HG02759 (cell line): ENCODE results near the gene DYNC1H1.

Source experiments
- ATAC-seq: cut with Tn5 transposase; IDR thresholded peaks from one replicate; pipeline ENCODE4 v1.9.1; 2021; ENCODE audit warnings: mild to moderate bottlenecking, moderate library complexity; ENCODE audit not compliant: unreplicated experiment

DYNC1H1 gene

DNA sequence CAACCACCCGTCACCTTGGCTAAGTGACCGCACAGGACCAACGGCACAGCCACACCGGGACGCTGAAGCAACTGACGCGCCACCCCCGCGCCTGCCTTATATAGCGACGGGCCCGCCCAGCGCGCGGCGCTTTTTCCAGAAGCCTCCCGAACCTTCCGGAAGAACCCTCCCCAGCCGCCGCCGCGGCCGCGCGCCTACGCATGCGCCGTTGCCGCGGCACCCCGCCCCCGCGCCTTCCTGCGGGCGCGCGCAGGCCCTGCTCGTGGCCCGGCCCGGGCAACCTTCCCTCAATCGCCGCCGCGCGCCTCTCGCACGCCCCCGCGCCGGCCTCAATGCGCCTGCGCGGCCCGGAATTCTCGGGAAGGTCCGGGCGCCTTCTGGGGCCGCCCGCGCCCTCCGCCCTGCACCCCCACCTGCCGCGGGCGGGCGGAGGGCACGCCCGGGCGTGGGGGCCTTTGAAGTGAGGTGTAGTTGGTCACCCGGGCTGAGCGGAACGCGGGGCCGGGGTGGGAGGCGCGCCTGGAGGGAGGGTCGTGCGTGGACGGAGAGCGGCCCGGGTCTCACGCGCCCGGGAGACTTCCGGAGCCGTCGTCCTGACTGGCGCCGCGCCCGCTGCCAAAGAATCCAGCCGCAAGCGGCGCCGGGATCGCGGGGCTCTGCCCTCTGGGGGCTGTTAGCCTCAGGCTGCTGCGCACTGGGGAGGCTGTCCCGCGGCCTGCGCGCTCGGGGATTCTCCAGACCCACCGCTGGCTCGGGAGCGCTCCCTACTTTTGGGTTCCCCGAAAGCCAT lies 122.8 kb downstream of the DYNC1H1 start, which contains the start of gene HSP90AA1:
Gene HSP90AA1 (minus strand): TSS at position 73 of the 790 bp plus-strand sequence. CDS start 666 bp downstream, outside the sequence.
- ATAC-seq: peak; percentile 80

DNA sequence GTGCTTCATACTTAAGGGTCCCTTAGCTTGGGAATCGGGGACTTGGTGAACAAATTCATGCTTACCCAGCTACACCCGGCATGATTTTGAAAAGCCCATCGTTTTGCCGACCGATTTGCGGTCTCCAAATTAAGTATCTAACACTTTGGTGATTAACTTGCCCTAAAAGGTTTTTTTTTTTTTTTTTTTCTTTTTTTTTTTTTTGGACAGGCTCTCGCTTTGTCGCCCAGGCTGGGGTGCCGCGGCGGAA lies 123.3 kb downstream of the DYNC1H1 start:
- no peak for ATAC-seq

DNA sequence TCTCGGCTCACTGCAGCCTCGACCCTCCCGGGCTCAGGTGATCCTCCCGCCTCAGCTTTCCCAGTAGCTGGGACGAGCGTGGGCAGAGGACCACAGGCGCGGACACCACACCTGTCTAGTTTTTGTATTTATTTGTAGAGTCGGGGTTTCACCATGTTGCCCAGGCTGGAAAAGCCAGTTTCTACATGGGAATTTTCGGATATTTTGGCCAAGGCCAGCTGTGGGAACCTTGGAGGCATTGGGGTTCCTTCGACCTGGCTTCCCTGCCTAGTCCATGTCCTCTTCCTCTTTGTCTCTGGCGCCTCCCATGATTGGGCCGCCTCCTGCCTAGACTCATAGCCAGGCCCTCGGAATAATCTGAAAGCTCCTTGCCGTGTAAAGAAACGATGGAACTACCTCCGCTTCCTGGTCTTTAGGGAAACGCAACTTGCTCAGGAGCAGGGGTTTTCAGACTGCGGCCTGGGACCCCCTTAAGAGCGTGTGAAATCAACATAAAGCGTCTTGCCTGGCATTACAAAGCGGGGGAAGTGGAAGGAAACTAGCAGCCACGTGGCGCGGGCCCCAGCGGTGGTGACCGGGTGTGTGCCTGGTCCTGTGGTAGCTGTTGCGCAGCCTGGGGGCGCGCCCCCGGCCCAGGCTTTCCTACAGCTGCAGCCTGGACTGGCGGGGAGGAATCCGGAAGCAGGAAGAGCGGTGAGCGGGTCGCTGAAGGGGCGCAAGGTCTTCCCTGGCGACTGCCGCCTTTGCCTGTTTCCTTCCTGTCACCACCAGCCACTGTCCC lies 123.8 kb downstream of the DYNC1H1 start:
- ATAC-seq: no peak

DNA sequence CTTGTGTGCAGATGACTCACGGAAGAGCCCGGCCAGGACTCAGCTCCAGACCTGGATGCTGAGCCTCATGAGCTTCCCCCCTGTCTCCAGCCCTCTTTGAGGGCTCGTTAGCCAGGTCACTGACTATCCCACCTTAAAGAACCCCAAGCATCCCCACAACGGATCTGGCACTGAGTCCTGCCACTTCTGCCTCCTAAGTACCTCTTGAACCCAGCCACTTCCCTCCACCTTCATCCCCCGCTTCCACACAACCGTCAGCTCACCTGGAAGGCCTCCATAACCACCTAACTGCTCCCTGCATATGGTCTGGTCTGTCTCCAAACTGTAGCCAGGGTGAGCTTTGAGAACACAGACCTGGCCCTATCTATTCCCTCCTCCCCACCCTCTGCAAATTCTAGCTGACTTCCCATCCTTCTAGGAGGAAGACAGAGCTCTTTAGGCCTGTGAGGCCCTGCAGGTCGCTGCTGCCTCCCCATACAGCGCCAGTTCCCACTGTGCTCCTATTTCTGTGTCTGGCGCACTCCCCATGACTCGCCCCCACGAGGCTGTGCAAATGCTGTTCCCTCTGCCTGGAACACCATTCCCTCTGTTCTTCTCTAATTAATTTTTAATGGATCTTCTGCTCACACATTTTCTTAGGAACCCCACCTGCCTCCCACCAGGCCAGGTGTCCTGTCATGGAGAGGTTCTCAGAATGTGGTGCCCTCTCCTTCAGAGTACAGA lies 125.4 kb downstream of the DYNC1H1 start:
- no peak for ATAC-seq

DNA sequence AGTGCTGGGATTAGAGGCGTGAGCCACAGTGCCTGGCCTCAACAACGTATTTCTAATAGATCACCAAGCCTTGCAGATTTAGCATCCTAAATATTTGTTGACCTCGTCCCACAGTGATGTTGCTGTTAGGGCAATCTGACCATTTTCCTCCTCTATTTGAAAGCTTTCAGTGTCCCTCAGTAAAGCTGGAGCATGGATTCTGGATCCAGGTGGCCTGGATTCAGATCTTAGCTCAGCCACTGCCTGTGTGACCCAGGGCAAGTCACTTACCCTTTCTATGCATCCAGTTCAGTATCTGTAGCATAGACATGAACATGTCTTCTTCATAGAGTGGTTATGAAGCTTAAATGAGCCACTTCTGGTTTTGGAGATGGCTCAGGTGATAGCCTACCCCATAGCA lies 126.3 kb downstream of the DYNC1H1 start:
- no peak for ATAC-seq

DNA sequence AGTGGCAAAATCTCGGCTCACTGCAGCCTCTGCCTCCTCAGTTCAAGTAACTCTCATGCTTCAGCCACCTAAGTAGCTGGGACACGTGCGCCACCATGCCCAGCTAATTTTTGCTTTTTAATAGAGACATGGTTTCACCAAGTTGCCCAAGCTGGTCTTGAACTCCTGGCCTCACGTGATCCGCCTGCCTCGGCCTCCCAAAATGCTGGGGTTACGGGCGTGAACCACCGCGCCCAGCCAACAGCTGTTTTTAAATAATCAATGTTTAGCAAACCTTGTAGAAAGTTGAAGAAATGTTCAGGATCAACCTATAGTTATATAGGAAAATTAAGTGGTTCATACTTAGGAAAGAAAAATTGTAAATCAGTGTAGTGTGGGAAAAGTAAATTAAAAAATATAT lies 128.4 kb downstream of the DYNC1H1 start:
- ATAC-seq: no peak

DNA sequence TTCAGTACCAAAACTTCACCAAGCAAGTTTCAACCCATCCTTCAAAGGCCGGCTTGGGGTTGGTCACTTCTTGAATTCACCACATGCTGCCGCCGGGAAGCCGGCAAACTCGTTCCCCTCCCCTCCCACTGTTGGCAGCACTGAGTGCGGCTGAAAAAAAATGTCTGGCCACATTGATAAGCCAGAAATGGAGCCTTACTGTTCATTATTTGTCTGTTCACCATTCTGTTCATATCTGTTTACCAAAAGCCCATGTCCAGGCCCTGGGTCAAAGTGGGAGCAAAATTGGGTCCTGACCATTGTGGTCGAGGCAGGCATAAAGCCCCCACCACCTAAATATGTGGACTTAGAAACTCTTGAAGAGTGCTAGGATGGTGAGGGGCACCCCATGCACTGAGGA lies 129.7 kb downstream of the DYNC1H1 start:
- no peak for ATAC-seq

DNA sequence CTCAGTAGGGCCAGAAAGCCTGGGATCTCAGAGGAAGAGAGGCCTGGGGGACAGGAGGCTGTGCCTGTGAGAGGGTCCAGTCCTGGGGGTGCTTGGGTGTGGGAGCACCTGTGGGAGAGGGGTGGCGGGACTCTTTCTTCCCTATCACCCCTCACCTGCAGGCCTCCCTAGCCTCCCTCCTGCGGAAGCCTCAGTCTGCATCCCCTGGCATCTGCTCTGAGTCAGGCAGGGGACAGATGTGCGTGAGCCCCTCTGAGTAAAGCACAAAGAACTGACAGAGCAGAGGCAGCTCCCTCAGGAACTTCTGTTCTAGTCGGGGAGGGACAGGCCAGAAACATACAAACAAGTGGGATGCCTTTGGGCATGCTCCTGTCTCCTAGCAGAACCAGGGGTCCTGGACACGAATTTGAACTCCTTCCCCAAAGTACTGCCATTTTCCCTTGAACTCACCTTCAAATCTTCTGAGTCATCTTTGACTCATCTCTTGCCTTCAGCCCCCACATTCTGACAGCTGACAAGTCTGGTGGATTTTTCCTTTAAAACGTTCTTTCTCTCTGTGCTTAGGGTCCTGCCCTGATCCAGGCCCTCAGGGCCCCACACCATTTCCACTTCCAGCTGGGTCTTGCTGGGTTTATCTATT lies 131.0 kb downstream of the DYNC1H1 start:
- no peak for ATAC-seq

DNA sequence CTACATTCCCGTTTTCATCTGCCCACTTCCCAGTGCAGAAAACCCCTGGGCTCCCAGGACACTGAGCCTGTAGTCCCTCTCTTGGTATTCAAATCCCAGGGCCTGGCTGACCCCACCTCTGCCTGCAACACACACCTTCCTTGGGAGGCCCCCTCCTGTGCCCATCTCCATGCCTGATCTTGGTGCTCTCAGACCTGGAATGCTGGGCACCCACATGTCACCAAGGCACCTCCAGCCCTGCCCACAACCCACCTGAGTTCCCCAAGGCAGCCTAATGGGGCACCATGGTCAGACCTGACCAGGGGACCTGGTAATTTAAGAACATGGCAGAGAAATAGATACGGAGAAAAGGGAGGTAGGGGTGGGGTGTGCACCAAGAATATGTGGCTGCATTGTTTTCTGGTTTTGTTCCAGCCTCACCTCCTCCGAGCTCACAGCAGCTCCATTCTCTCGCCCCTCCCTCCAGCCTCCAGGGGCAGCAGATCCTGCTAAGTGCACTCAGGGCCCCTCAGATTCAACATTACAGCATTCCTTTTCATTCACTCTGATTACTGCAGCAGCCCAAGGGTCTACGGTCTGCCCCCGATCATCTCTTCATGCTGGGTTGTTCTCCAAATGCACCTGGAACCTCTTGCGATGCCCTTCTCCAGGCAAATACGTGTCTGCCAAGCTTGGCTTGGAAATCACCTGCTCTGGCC lies 131.6 kb downstream of the DYNC1H1 start:
- ATAC-seq: no peak

DNA sequence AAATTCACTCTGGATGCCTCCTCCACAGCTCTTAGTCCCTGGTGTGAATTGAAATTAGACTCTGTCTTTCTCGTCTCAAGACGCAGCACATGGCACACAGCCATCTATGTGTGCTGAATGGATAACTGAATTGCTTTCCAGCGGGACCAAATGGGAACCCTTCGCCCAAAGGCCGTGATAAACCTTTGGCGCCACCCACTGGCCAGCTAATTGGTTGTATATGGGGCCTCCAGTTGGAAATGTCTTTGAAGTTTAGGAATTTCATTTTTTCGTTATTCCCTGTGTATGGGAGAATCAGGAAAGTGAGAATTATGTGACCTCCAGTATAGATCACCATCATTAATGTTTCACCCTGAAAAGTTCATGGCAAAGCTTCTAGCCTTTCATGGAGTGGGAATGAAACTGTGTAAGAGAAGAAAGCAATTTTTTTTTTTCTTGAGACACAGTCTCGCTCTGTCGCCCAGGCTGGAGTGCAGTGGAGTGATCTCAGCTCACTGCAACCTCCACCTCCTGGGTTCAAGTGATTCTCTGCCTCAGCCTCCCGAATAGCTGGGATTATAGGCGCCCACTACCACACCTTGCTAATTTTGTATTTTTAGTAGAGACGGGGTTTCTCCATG lies 132.3 kb downstream of the DYNC1H1 start:
- no peak for ATAC-seq

DNA sequence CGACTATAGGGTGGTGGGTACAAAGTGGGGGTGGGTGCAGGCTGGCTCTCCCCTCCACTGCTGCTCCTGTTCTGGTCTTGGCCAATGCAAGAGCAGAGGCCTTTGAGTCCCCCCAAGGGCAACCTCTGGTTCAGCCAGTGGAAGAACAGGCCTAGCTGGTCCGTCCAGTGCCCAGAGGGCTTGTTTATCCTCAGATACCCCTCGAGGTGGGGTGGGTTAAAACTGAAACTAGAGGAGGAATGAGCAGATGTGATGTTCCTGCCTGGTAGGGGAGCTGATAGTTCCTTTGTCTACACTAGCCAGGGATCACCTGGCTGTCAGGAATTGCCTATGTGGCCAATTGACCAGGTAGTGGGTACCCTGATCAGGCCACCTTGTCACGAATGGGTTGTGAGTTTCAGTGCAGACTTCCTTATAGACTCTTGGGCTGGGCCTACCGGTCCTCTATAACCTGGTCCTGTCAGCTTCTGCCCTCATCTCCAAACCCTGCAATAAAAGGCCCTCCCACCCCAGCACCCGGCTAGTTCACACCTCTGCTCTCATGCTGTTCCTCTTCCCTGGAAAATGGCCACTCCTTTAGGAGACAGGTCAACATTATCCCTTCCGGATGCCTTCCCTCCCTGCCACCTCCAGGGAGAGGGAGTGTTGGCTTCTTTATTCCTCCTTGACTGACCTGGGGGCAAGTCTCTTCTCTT lies 133.2 kb downstream of the DYNC1H1 start:
- ATAC-seq: no peak

DNA sequence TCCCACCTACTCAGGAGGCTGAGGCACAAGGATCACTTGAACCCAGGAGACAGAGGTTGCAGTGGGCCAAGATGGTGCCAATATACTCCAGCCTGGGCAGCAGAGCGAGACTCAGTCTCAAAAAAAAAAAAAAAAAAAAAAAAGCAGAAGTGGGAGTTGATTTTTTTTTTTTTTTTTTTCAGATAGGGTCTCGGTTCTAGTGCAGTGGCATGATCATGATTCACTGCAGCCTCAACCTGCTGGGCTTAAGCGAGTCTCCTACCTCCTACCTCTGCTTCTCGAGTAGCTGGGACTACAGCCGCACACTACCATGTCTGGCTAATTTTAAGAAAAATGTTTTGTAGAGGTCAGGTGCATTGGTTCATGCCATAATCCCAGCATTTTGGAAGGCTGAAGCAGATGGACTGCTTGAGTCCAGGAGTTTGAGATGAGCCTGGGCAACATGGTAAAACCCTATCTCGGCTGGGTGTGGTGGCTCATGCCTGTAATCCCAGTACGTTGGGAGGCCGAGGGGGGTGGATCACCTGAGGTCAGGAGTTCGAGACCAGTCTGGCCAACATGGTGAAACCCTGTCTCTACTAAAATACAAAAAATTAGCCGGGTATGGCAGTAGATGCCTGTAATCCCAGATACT lies 138.8 kb downstream of the DYNC1H1 start:
- peak; percentile 66 for ATAC-seq

DNA sequence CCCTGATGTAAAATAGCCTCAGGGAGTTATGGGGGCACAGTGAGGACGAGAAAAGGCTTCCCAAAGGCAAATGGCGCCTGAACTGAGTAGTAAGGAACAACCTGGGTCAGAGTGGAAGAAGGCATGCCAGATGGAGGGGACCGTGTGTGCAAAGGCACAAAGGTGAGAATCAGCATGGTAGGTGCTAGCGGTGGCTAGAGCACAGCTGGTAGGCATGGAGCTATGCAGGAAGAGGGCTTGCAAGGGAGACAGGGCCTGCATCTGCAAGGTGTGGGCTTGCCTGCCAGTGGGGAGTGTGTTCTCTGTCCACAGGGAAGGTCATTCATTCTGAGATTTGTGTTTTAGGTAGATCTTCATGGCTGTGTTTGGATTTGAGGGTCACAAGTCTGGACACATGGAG lies 141.0 kb downstream of the DYNC1H1 start:
- no peak for ATAC-seq
